ENCODE data around the gene CTSS.
"Not testable (repeated sequence)": the region's sequence is repeated elsewhere in the genome, so short reads cannot be mapped to it uniquely, and the experiment has no call there.

CTSS gene

GRCh38 chr1:150772326-150772725 lies 6.7 kb upstream of the CTSS start:
- Histone ChIP-seq H3K9me2 (replicated peaks; ENCODE audit: insufficient read depth, low read length) (no peaks in the 10 kb centered on the region), H3K4me2 (ENCODE audit: low read depth, low read length) (no peak overlapping the region), H3K9me3 (replicated peaks; ENCODE audit: insufficient read depth, low read length) (no peaks in the 10 kb centered on the region), H3K27ac (ENCODE audit: low read length) (no peak overlapping the region), H3K27me3 (replicated peaks; ENCODE audit: insufficient read depth, low read length) (peaks cover 24% of the 10 kb centered on the region), H2AFZ (ENCODE audit: low read length) (no peak overlapping the region), H3K4me1 (ENCODE audit: low read length) (peaks cover 14% of the 10 kb centered on the region), H3K9ac (ENCODE audit: low read length) (no peak overlapping the region), H3F3A (ENCODE audit: insufficient read depth, low read length) (peaks cover 17% of the 10 kb centered on the region), H3K36me3 (replicated peaks; ENCODE audit: insufficient read depth, low read length) (no peaks in the 10 kb centered on the region), H3K79me2 (ENCODE audit: low read length) (no peaks in the 10 kb centered on the region), H3K4me3 (ENCODE audit: low read length) (no peak overlapping the region), H4K20me1 (ENCODE audit: insufficient read depth, low read length) (no peaks in the 10 kb centered on the region)
- TF ChIP-seq EZH2 (optimal IDR thresholded peaks at IDR 0.05; ENCODE audit: low read depth, low read length) = no peak
- TF ChIP-seq EZH2phosphoT487 (IDR thresholded peaks at IDR 0.05; ENCODE audit: low read length) = no peak
- TF ChIP-seq, protein P1, sequence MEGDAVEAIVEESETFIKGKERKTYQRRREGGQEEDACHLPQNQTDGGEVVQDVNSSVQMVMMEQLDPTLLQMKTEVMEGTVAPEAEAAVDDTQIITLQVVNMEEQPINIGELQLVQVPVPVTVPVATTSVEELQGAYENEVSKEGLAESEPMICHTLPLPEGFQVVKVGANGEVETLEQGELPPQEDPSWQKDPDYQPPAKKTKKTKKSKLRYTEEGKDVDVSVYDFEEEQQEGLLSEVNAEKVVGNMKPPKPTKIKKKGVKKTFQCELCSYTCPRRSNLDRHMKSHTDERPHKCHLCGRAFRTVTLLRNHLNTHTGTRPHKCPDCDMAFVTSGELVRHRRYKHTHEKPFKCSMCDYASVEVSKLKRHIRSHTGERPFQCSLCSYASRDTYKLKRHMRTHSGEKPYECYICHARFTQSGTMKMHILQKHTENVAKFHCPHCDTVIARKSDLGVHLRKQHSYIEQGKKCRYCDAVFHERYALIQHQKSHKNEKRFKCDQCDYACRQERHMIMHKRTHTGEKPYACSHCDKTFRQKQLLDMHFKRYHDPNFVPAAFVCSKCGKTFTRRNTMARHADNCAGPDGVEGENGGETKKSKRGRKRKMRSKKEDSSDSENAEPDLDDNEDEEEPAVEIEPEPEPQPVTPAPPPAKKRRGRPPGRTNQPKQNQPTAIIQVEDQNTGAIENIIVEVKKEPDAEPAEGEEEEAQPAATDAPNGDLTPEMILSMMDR (IDR thresholded peaks at IDR 0.05; ENCODE audit: low read length) = no peak
- DNase-seq = no peak

- H3F3A ChIP-seq (ENCODE audit: insufficient read depth, low read length) = peaks cover 18% of the 10 kb centered on the region
- DNase-seq; H2AFZ ChIP-seq (ENCODE audit: low read length); H3K27ac ChIP-seq (ENCODE audit: low read length); H3K9ac ChIP-seq (ENCODE audit: low read length); H3K4me2 ChIP-seq (ENCODE audit: low read depth, low read length); H3K9me2 ChIP-seq (replicated peaks; ENCODE audit: insufficient read depth, low read length); H3K79me2 ChIP-seq (ENCODE audit: low read length); H4K20me1 ChIP-seq (ENCODE audit: insufficient read depth, low read length); H3K36me3 ChIP-seq (replicated peaks; ENCODE audit: insufficient read depth, low read length); H3K9me3 ChIP-seq (replicated peaks; ENCODE audit: insufficient read depth, low read length); H3K4me3 ChIP-seq (ENCODE audit: low read length): not testable (repeated sequence)
- H3K27me3 ChIP-seq (replicated peaks; ENCODE audit: insufficient read depth, low read length) = peaks cover 24% of the 10 kb centered on the region
- H3K4me1 ChIP-seq (ENCODE audit: low read length) = peaks cover 21% of the 10 kb centered on the region
Measured at GRCh38 chr1:150767704-150768103, 2.1 kb upstream of the CTSS start.

DNA sequence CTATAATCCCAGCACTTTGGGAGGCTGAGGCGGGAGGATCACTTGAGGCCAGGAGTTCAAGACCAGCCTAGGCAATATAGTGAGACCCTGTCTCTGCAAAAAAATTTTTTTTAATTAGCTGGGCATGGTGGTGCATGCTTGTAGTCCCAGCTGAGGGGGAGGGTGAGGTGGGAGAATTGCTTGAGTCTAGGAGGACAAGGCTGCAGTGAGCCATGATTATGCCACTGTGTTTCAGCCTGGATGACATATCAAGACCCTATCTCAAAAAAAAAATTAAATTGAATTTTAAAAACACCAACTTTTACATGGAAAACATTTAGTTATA lies 361 bp upstream of the CTSS start:
- peak overlapping the region; percentile 65 for H3K4me3 ChIP-seq (ENCODE audit: low read length)
- not testable (repeated sequence) for H3F3A ChIP-seq (ENCODE audit: insufficient read depth, low read length); DNase-seq; H3K9me2 ChIP-seq (replicated peaks; ENCODE audit: insufficient read depth, low read length); H3K9me3 ChIP-seq (replicated peaks; ENCODE audit: insufficient read depth, low read length); H3K79me2 ChIP-seq (ENCODE audit: low read length); H3K36me3 ChIP-seq (replicated peaks; ENCODE audit: insufficient read depth, low read length); H4K20me1 ChIP-seq (ENCODE audit: insufficient read depth, low read length)
- H2AFZ ChIP-seq (ENCODE audit: low read length) = peak overlapping the region; percentile 88
- H3K4me1 ChIP-seq (ENCODE audit: low read length) = peaks cover 15% of the 10 kb centered on the region
- peaks cover 14% of the 10 kb centered on the region; the same call in 1 of the 2 replicates for H3K27me3 ChIP-seq (replicated peaks; ENCODE audit: insufficient read depth, low read length)
- peak overlapping the region; percentile 54; the same call in 1 of the 2 replicates for H3K27ac ChIP-seq (ENCODE audit: low read length)
- H3K9ac ChIP-seq (ENCODE audit: low read length) = peak overlapping the region; percentile 57; the same call in 1 of the 2 replicates
- H3K4me2 ChIP-seq (ENCODE audit: low read depth, low read length) = peak overlapping the region; percentile 79

DNA sequence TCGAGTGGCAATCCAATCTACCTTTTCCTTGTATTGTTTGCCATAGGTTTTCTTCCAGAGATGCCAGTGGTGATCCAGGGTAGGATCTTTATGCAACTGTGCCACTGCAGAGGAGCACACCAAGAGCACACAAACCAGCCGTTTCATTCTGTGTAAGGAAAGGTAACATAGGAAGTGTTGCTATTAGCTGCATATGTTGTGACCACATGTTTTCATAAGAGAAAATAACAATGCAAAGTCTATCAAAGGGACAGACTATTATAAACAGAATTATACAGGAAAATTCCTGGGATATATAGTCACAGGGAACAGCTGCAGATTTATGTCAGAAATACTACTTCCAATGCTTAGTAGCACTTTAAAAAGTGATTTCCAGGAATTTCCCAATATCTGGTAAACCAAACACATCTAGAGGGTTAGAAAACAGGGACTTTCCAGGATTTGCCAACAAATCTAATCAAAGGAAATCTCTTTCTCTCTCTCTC lies 919 bp downstream of the CTSS start:
- TF ChIP-seq EZH2phosphoT487 (IDR thresholded peaks at IDR 0.05; ENCODE audit: low read length) (no peak), EZH2 (optimal IDR thresholded peaks at IDR 0.05; ENCODE audit: low read depth, low read length) (no peak)
- TF ChIP-seq, protein P1 (IDR thresholded peaks at IDR 0.05; ENCODE audit: low read length) = no peak
- Histone ChIP-seq H3K27me3 (replicated peaks; ENCODE audit: insufficient read depth, low read length) (peaks cover 10% of the 10 kb centered on the region; the same call in 1 of the 2 replicates), H4K20me1 (ENCODE audit: insufficient read depth, low read length) (no peaks in the 10 kb centered on the region), H3K27ac (ENCODE audit: low read length) (no peak overlapping the region), H3K9ac (ENCODE audit: low read length) (no peak overlapping the region), H3K4me1 (ENCODE audit: low read length) (peaks cover 7% of the 10 kb centered on the region; the same call in 1 of the 2 replicates), H3K4me2 (ENCODE audit: low read depth, low read length) (peak overlapping the region; percentile 79; the same call in 1 of the 2 replicates), H3F3A (ENCODE audit: insufficient read depth, low read length) (peaks cover 4% of the 10 kb centered on the region; the same call in 1 of the 2 replicates), H3K9me2 (replicated peaks; ENCODE audit: insufficient read depth, low read length) (no peaks in the 10 kb centered on the region), H3K9me3 (replicated peaks; ENCODE audit: insufficient read depth, low read length) (no peaks in the 10 kb centered on the region), H2AFZ (ENCODE audit: low read length) (no peak overlapping the region), H3K79me2 (ENCODE audit: low read length) (no peaks in the 10 kb centered on the region), H3K4me3 (ENCODE audit: low read length) (no peak overlapping the region; the same call in 1 of the 2 replicates), H3K36me3 (replicated peaks; ENCODE audit: insufficient read depth, low read length) (no peaks in the 10 kb centered on the region)
- no peak for DNase-seq

Data from MM.1S (cell line).